Measurements from ENCODE around the gene NEURL1B.
A peak's percentile ranks its signal among the peaks of the same experiment; 100 is the strongest.

The NEURL1B gene

GRCh38 chr5:172688349-172689217 lies 47.5 kb downstream of the NEURL1B start:
- no peak overlapping the region for H3K4me3 ChIP-seq (ENCODE audit: low read depth, low read length)
- no peak for DNase-seq (ENCODE audit: low read depth)

DNA sequence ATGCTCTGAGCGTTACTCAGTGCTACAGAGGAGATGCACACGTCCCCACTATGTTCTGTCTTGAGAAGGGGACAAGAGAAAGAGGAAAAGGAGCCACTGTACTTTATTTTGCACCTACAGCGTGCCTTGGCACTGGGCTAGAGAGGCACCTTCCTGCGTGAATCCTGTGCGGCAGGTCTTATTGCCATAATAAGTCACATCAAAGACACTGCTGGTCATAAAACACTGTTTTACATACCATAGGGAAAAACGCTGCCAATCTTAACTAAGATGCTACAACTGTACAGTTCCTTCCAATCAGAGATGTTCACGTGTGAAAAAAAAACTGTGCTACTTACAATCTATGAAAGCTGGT lies 48.1 kb downstream of the NEURL1B start:
- no peak for DNase-seq (ENCODE audit: low read depth)
- no peak overlapping the region for H3K4me3 ChIP-seq (ENCODE audit: low read depth, low read length)

- DNase-seq (ENCODE audit: low read depth): no peak
- no peak overlapping the region for H3K4me3 ChIP-seq (ENCODE audit: low read depth, low read length)
Observed at GRCh38 chr5:172689801-172690200, 48.7 kb downstream of the NEURL1B start.

DNA sequence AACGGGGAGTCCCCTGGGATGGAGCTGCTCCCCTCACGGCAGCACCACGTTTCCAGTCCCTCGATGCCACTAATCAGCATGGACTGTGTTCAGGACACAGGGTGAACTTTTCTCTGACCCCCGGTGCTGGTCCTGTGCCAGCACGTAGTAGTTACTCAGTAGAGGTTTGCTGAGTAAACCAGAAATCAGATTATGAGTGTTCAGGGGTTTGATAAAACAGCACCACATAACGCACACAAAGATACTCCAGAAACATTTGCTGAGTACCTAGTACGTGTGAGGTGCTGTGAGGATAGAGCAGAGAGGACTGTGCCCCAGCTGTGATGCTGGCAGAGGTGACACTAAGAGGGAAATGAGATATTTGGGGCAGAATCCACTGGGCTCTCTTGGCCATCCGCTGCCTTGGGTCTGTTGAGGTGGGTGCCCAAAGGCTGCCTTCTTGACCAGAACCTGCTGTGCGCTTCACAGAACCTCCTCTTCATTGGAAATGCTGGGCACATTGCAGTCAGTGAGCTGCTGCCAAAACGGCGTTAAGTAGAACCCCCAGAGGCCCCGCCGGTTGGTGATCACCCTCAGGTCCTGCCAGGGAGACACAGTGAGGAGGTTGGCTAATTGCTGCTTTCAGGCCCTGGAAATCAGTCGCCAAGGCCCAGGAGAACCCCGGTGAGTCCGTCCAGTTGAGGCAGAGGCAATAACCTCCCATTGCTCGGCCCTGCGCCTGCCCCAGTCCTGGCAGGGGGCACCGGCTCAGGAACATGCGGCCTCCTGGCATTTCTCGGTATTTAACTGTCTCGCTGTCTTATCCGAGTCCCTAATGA lies 49.4 kb downstream of the NEURL1B start:
- DNase-seq (ENCODE audit: low read depth): no peak
- H3K4me3 ChIP-seq (ENCODE audit: low read depth, low read length): no peak overlapping the region

DNA sequence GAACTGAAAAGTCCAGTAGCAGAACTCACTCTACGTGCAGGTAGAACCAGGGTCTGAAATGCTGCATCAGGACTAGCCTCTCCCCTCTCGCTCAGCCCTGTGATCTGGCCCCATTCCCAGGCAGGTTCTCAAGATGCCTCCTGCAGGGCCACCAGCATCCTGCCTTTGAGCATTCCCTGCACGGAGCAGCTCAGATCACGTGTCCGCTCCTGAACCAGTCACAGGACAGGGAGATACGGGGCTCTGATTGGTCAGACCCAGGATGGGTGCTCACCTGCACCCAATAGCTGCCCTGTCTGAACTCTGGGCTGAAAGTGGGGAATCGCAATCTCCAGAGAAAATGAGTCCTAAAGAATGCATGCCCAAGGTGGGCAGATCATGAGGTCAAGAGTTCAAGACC lies 50.8 kb downstream of the NEURL1B start:
- no peak overlapping the region for H3K4me3 ChIP-seq (ENCODE audit: low read depth, low read length)
- no peak for DNase-seq (ENCODE audit: low read depth)

DNA sequence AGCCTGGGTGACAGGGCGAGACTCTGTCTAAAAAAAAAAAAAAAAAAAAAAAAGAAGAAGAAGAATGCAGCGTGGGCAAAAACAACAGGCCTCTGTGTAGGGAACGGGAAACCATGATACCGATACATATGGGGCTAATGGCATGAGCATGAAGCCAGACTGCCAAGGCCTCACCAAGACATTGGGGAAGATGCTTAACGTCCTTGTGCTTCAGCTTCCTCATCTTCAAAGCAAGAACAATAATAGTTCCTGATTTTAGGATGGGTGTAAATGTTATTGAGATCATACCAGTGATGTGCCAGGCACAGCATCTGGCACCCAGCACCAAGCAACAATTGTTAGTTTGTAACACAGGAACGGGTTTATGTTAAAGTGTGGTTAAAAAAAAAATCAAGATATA lies 51.4 kb downstream of the NEURL1B start:
- H3K4me3 ChIP-seq (ENCODE audit: low read depth, low read length): no peak overlapping the region
- no peak for DNase-seq (ENCODE audit: low read depth)

- DNase-seq (ENCODE audit: low read depth): no peak
- H3K4me3 ChIP-seq (ENCODE audit: low read depth, low read length): no peak overlapping the region
Observed at GRCh38 chr5:172692981-172693380, 51.9 kb downstream of the NEURL1B start.

DNA sequence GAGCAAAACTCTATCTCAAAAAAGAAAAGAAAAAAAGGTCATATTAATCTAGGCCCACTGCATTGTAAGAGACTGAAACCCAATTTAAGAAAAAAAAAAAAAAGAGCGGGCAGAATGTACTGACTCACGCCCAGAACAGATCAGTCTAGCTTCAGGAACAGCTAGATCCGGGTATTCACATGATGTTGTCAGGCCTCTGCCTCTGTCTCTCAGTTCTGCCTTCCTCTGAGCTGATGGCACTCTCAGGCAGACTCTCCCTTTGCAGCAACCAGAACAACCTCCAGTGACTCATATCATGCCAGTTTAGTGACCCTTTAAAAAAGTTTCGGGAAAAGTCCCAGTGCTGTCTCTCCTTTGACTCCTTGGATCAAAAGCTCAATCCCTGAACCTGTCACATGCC lies 53.0 kb downstream of the NEURL1B start:
- no peak overlapping the region for H3K4me3 ChIP-seq (ENCODE audit: low read depth, low read length)
- no peak for DNase-seq (ENCODE audit: low read depth)

DNA sequence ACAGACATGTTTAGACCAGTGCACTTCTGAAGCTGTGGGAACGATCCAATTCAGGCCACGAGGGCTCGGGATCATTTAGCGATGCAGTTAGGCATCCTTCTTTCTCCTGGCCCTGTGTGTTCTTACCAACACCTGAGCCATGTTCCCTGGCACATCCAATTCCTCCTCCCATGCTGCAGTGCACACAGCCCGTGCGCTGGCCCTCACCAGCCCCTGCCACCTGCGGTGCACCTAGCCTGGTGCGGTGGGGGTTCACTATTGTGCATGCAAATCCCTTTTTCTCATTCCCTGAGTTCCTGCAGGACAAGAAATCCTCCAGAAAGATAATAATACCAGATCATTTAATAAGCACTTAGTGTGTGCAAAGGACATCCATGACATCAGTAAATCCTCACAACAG lies 53.5 kb downstream of the NEURL1B start:
- H3K4me3 ChIP-seq (ENCODE audit: low read depth, low read length): no peak overlapping the region
- no peak for DNase-seq (ENCODE audit: low read depth)

GRCh38 chr5:172695232-172696054 lies 54.4 kb downstream of the NEURL1B start:
- H3K4me3 ChIP-seq (ENCODE audit: low read depth, low read length): no peak overlapping the region
- DNase-seq (ENCODE audit: low read depth): no peak

DNA sequence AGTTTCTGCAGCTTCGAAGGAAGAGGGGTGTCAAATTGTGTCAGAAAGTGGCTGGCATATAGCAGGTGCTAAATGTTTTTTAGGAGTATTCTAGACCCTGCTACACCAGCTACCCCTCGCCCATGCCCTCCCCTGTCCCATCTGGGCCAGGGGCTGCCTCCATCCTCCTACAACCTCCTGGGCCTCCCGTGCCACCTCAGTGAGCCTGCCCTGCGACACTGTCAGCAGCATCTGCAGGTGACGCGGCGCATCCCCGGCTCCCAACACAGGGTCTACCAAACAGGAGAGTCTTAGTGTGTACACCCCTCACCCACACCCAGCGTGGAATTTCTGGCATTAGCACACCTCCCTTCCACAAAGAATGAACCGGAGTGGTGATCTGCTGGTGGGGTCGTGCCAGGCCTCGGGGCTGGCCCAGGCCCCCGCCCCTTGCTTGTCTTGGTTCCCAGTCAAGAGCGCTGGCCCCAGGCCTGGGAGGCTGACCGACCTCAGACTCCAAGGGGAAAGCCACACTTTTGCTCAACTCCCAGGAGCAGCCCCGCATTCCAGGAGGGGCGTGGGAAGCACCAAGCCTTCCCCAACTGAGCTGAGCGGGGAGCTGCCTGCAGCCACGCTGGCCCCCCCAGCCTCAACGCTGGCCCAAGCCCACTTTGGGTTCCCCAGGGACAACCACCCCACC lies 55.2 kb downstream of the NEURL1B start:
- H3K4me3 ChIP-seq (ENCODE audit: low read depth, low read length): no peak overlapping the region
- DNase-seq (ENCODE audit: low read depth): no peak

GRCh38 chr5:172697123-172698121 lies 56.4 kb downstream of the NEURL1B start:
- H3K4me3 ChIP-seq (ENCODE audit: low read depth, low read length): peak overlapping the region; percentile 55

GRCh38 chr5:172699423-172699822 lies 58.4 kb downstream of the NEURL1B start:
- DNase-seq (ENCODE audit: low read depth): no peak
- no peak overlapping the region for H3K4me3 ChIP-seq (ENCODE audit: low read depth, low read length)

More at GRCh38 chr5:172697123-172698121, 56.4 kb downstream of the NEURL1B start:
- DNase-seq (ENCODE audit: low read depth): peak; percentile 26

DNA sequence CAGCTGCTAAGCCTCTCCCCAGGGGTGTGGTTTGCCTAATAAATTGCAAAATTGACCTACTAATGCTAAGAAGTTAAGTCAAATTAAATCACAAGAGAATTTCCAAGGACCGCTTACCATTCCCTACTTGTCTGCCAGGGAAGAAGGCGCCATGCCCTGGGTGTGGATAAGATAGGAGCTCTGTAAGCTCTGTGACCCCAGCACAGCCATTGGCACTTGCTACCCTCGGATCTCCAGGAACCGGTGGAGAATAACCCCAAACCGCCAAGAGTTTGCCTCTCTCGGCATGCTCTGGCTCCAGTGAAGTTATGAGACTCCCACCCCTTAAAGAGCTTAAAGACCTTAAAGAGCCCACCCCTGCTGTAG lies 58.9 kb downstream of the NEURL1B start:
- H3K4me3 ChIP-seq (ENCODE audit: low read depth, low read length): no peak overlapping the region
- no peak for DNase-seq (ENCODE audit: low read depth)

DNA sequence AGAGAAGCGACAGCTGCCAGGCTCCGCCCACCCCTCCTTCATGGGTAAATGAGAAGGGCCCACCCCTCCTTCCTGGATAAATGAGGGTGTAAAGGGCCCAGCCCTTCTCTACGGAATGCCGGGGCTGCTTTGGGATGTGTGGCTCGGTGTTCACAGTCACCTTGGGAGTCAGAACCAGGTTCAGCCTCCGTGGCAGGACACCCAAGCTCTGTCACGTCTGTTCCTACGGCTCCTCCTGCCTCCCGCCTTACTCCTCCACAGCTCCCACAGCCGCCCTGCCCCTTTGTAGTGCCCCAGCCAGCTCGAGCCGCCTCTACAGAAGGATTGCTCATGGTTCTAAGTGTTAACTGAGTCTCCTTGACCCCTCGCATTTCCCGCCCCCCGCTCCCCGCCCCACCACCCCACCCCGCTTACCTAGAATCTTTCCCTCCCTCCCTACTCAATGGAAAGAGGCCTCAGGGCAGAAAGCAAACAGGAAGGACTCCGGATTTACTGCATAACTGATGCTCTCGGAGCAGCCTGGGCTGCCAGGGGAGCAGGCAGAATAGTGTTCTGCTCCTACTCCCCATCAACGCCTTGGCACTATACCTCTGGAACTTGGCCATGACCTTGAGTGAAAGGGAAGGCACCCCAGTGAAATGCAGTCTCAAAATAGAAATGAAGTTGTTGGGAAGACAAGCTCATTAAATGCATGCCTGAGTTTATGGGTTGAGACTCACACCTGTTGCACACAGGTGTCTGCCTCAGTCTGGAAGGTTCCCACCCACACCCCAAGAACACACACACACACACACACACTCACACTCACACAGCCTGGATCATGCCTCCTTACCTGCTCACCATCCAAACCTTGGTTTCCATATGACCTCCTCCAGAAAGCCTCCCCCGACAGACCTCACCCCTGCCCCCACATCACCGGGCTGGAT lies 59.6 kb downstream of the NEURL1B start:
- no peak overlapping the region for H3K4me3 ChIP-seq (ENCODE audit: low read depth, low read length)
- DNase-seq (ENCODE audit: low read depth): no peak

DNA sequence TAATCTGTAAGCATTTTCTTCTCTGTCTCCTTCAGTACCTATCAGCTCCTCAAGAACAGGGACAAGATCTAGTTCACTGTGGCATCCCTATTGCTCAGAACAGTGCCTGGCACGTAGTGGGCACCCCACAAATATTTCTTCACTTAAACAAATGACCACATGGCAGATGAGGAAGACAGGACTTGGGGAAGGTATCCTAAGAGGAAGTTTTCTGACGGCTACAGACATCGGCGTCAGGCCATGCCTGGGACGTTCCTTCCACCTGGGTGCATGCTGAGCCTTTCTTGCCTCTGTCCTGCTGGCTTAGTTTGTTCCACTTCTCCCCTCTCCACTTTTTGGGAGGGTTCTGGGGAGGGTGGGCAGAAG lies 60.2 kb downstream of the NEURL1B start:
- H3K4me3 ChIP-seq (ENCODE audit: low read depth, low read length): no peak overlapping the region
- no peak for DNase-seq (ENCODE audit: low read depth)

DNA sequence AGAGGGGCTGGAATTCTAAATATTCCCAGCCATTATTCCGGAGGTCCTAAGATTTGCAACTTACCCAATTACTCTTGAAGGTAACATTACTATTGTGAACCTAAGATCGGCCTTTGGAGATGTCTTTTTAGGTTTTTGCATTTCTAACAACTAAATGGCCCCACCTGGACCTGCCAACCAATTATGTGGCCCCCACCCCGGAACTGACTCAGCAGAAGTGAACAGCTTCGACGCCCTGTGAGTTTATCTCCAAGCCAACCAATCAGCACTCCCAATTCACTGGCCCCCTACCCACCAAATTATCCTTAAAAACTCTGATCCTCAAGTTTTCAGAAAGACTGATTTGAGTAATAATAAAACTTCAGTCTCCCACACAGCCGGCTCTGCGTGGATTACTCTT lies 62.9 kb downstream of the NEURL1B start:
- no peak overlapping the region for H3K4me3 ChIP-seq (ENCODE audit: low read depth, low read length)
- no peak for DNase-seq (ENCODE audit: low read depth)
